Tibial artery (tissue), 4 donors: ENCODE measurements around the gene ARFGAP2.

Experiments
- DNase-seq, 2 donors: peaks; one replicate each; pipeline ENCODE4 v3.0.0-alpha.2; 2019
- H3K27ac ChIP-seq, 2 donors: fragments of 200-600 bp; sonication (generic) in 1 of 2; 1 replicate in 1 of 2; 2 replicates in 1 of 2; pipeline ENCODE4 v1.5.1; 2018 to 2019; ENCODE audit warnings: mild to moderate bottlenecking in 1 of 2
- H3K27me3 ChIP-seq, 2 donors: fragments of 200-600 bp; sonication (generic) in 1 of 2; one replicate each; pipeline versions ENCODE4 v1.5.1 to v1.6.0; 2016 to 2019
- H3K36me3 ChIP-seq, 3 donors: fragments of 200-600 bp; sonication (generic) in 2 of 3; one replicate each; pipeline ENCODE4 v1.5.1; 2016 to 2019; ENCODE audit warnings: mild to moderate bottlenecking in 2 of 3
- H3K4me1 ChIP-seq, 4 donors: fragments of 200-600 bp; sonication (generic) in 2 of 4; 1 replicate in 3 of 4; 2 replicates in 1 of 4; pipeline ENCODE4 v1.5.1; 2016 to 2019
- H3K4me3 ChIP-seq, 2 donors: fragments of 200-600 bp; sonication (generic) in 1 of 2; 1 replicate in 1 of 2; 2 replicates in 1 of 2; pipeline ENCODE4 v1.5.1; 2018 to 2019; ENCODE audit warnings: mild to moderate bottlenecking in 2 of 2
- H3K9me3 ChIP-seq, 3 donors: fragments of 200-600 bp; sonication (generic) in 1 of 3; one replicate each; pipeline ENCODE4 v1.5.1; 2016 to 2019
- CTCF ChIP-seq, 2 experiments: fragments of 200-600 bp in 1 of 2; fragments of 450-650 bp in 1 of 2; IDR thresholded peaks; one replicate each; pipeline ENCODE4 v1.5.1; 2017 to 2019; ENCODE audit warnings: antibody characterized with exemption in 2 of 2, mild to moderate bottlenecking in 1 of 2, moderate library complexity in 1 of 2
- intact Hi-C: fragments of 100-400 bp; cut with DNase I; formaldehyde crosslinking; loops from one replicate; pipeline ENCODE4 v1.15.0; 2023; ENCODE audit warnings: low total_unique reads

The ARFGAP2 gene

GRCh38 chr11:47132490-47132889 is 44.2 kb downstream of the ARFGAP2 start:
- H3K9me3 ChIP-seq, result no peaks in the 10 kb centered on the region
- no peaks in the 10 kb centered on the region for H3K27me3 ChIP-seq
- no peak overlapping the region for H3K4me3 ChIP-seq
- no peak for TF ChIP-seq CTCF (IDR thresholded peaks at IDR 0.05)
- H3K4me1 ChIP-seq, result no peaks in the 10 kb centered on the region
- H3K36me3 ChIP-seq, result peaks cover 0 to 4% (median 0%) of the 10 kb centered on the region in 3 donors
- H3K27ac ChIP-seq, result no peak overlapping the region
- DNase-seq, result no peak
- intact Hi-C loops, result no loop called here

- H3K9me3 ChIP-seq, result no peaks in the 10 kb centered on the region
- intact Hi-C loops, result no loop called here
- no peaks in the 10 kb centered on the region for H3K4me1 ChIP-seq
- H3K27me3 ChIP-seq, result no peaks in the 10 kb centered on the region
- DNase-seq, result no peak
- no peak for TF ChIP-seq CTCF (IDR thresholded peaks at IDR 0.05)
- no peak overlapping the region for H3K4me3 ChIP-seq
- no peaks in the 10 kb centered on the region for H3K36me3 ChIP-seq
- no peak overlapping the region for H3K27ac ChIP-seq
Observed at GRCh38 chr11:47131136-47131535, 45.5 kb downstream of the ARFGAP2 start.

- Histone ChIP-seq H3K27me3 (no peaks in the 10 kb centered on the region), H3K27ac (no peak overlapping the region), H3K4me3 (no peak overlapping the region), H3K36me3 (no peaks in the 10 kb centered on the region), H3K4me1 (no peaks in the 10 kb centered on the region), H3K9me3 (no peaks in the 10 kb centered on the region)
- no peak for TF ChIP-seq CTCF (IDR thresholded peaks at IDR 0.05)
- no peak for DNase-seq
- intact Hi-C loops, result no loop called here
Observed at GRCh38 chr11:47130543-47130942, 46.1 kb downstream of the ARFGAP2 start.

GRCh38 chr11:47127213-47127612 is 49.5 kb downstream of the ARFGAP2 start:
- no peak overlapping the region for H3K27ac ChIP-seq
- intact Hi-C loops, result no loop called here
- no peaks in the 10 kb centered on the region for H3K36me3 ChIP-seq
- no peaks in the 10 kb centered on the region for H3K9me3 ChIP-seq
- no peak for DNase-seq
- H3K4me1 ChIP-seq, result no peaks in the 10 kb centered on the region
- no peak overlapping the region for H3K4me3 ChIP-seq
- TF ChIP-seq CTCF (IDR thresholded peaks at IDR 0.05), result no peak
- no peaks in the 10 kb centered on the region for H3K27me3 ChIP-seq

- Histone ChIP-seq H3K4me3 (no peak overlapping the region), H3K36me3 (no peaks in the 10 kb centered on the region), H3K27me3 (no peaks in the 10 kb centered on the region), H3K27ac (no peak overlapping the region), H3K4me1 (no peaks in the 10 kb centered on the region), H3K9me3 (no peaks in the 10 kb centered on the region)
- no peak for TF ChIP-seq CTCF (IDR thresholded peaks at IDR 0.05)
- intact Hi-C loops, result no loop called here
- DNase-seq, result no peak
Observed at GRCh38 chr11:47125083-47125482, 51.6 kb downstream of the ARFGAP2 start.

GRCh38 chr11:47124675-47125074 is 52.0 kb downstream of the ARFGAP2 start:
- no peak for DNase-seq
- no peaks in the 10 kb centered on the region for H3K36me3 ChIP-seq
- H3K27ac ChIP-seq, result no peak overlapping the region
- intact Hi-C loops, result no loop called here
- H3K27me3 ChIP-seq, result no peaks in the 10 kb centered on the region
- no peaks in the 10 kb centered on the region for H3K4me1 ChIP-seq
- H3K4me3 ChIP-seq, result no peak overlapping the region
- TF ChIP-seq CTCF (IDR thresholded peaks at IDR 0.05), result no peak
- no peaks in the 10 kb centered on the region for H3K9me3 ChIP-seq
